ENCODE measurements around the gene TWNK.
"Not testable (repeated sequence)": the region's sequence is repeated elsewhere in the genome, so short reads cannot be mapped to it uniquely, and the experiment has no call there.

Gene TWNK

DNA sequence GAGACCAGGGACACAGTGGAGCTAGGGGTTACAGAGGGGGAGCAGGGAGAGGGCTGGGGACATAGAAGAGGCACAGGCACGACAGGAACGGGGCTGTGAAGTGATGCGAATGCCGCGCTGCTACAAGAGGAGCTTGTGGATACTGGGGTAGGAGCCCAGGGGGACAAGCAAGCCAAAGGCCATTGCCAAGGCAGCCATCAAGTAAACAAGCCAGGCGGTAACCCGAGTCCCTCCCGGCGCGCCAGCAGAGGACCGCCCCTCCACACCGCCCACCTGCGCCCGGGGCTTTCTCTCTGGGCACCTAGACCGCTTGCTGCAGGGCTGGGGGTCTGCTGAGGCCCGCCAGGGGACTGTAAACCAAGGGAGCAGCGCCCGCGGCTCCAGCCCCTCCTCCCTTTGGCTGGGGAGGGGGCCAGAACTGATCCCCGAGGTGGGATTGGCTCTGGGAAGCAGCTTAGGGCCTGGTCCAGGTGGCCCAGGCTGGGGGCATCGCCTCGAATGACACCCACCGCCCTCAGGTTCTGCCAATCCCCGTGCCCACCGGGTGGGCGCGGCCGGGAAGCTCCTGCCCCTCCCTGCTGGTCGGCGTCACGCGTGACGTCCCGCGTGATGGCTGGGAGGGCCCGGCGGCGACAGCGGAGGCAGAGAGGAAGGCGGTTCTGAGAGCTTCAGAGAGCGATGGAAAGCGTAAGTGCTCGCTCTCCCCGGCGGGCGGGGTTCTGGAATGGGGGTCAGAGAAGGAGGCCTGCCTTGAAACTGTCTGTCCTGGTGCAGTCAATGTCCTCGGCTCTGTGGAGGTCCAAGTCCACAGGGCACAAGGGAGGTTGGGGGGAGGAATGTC, 44.7 kb downstream of the TWNK start:
- peak; percentile 71 for DNase-seq (ENCODE audit: low read depth)
- H3K4me3 ChIP-seq (ENCODE audit: low read length) = peak overlapping the region; percentile 98
- TF ChIP-seq, protein P1, sequence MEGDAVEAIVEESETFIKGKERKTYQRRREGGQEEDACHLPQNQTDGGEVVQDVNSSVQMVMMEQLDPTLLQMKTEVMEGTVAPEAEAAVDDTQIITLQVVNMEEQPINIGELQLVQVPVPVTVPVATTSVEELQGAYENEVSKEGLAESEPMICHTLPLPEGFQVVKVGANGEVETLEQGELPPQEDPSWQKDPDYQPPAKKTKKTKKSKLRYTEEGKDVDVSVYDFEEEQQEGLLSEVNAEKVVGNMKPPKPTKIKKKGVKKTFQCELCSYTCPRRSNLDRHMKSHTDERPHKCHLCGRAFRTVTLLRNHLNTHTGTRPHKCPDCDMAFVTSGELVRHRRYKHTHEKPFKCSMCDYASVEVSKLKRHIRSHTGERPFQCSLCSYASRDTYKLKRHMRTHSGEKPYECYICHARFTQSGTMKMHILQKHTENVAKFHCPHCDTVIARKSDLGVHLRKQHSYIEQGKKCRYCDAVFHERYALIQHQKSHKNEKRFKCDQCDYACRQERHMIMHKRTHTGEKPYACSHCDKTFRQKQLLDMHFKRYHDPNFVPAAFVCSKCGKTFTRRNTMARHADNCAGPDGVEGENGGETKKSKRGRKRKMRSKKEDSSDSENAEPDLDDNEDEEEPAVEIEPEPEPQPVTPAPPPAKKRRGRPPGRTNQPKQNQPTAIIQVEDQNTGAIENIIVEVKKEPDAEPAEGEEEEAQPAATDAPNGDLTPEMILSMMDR (conservative IDR thresholded peaks at IDR 0.05; ENCODE audit: low read length) = no peak

DNA sequence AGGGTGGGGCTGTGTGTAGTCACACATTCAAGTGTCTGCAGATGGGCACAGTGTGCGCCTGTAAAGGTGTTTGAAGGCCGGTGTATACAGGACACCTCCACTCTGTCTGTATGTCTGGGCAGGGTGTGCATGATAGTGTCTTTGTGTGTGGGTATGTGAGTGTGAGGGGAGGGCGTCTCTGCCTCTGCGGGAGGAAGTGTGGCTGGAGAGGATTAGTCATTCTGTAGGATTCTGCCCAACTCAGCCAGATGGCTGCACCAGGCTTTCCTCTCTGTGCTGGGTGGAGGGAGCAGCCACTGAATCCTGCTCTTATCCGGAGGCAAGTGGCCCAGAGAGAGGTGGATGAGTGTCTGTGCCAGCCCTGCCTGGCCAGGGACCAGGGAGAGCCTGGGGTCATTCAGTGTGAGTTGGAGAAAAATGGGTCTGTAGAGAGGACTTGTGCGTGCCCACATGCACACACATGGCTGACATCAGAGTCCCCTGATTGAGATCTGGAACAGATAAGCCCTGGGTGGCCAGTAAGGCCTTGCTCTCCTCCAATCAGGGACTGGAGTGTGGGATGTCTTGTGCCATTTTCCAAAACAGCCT, 45.4 kb downstream of the TWNK start:
- TF ChIP-seq, protein P1 (conservative IDR thresholded peaks at IDR 0.05; ENCODE audit: low read length) = no peak
- peak overlapping the region; percentile 98 for H3K4me3 ChIP-seq (ENCODE audit: low read length)
- DNase-seq (ENCODE audit: low read depth) = peak; percentile 88

DNA sequence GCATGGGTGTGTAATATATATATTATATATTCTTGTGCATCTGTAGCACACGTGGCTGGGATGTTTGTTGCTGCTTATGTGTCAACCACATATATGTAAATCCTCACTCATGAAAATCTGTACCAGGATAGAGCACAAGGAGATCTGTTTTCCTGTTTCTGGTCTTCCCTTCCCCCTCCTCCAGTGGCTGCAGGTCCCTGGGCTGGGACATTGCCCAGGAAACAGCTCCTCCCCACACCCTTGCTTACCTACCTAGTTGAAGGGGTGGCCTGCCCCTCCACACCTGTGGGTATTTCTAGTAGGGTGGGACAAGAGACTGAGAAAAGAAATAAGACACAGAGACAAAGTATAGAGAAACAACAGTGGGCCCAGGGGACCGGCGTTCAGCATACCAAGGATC, 45.9 kb downstream of the TWNK start:
- DNase-seq (ENCODE audit: low read depth) = no peak

DNA sequence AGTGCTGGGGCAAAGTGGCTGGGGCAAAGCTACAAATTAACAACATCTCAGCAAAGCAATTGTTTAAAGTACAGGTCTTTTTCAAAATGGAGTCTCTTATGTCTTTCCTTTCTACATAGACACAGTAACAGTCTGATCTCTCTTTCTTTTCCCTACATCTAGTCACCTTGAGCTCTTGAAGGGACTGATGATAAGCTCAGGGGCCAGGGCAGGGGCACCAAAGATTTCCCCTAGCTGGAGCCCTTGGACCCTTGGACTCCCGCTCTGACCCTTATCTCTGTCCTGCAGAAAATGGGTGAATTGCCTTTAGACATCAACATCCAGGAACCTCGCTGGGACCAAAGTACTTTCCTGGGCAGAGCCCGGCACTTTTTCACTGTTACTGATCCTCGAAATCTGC, 47.1 kb downstream of the TWNK start:
- not testable (repeated sequence) for H3K4me3 ChIP-seq (ENCODE audit: low read length); DNase-seq (ENCODE audit: low read depth)

More for the DNA sequence above, 45.9 kb downstream of the TWNK start:
- peak overlapping the region; percentile 98 for H3K4me3 ChIP-seq (ENCODE audit: low read length)
- TF ChIP-seq, protein P1 (conservative IDR thresholded peaks at IDR 0.05; ENCODE audit: low read length) = no peak

DNA sequence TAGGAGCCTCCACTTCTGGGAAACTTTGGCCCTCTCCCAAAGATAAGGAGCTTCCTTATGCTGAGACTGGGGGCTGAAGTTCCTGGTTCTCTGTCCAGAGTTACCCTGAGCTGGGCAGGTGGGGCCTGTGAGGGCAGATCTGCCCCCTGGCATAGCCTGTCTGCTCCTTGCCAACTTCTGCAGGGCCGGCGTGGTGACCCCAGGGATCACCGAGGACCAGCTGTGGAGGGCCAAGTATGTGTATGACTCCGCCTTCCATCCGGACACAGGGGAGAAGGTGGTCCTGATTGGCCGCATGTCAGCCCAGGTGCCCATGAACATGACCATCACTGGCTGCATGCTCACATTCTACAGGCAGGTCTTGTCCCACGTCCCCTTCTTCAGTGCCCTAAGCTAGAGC, 48.0 kb downstream of the TWNK start:
- TF ChIP-seq, protein P1 (conservative IDR thresholded peaks at IDR 0.05; ENCODE audit: low read length) = no peak
- DNase-seq (ENCODE audit: low read depth) = no peak
- H3K4me3 ChIP-seq (ENCODE audit: low read length) = no peak overlapping the region

- TF ChIP-seq, protein P1 (conservative IDR thresholded peaks at IDR 0.05; ENCODE audit: low read length) = no peak
- no peak overlapping the region for H3K4me3 ChIP-seq (ENCODE audit: low read length)
- DNase-seq (ENCODE audit: low read depth) = no peak
These were observed 48.8 kb downstream of the TWNK start for GRCh38 chr10:101035916-101036702.

DNA sequence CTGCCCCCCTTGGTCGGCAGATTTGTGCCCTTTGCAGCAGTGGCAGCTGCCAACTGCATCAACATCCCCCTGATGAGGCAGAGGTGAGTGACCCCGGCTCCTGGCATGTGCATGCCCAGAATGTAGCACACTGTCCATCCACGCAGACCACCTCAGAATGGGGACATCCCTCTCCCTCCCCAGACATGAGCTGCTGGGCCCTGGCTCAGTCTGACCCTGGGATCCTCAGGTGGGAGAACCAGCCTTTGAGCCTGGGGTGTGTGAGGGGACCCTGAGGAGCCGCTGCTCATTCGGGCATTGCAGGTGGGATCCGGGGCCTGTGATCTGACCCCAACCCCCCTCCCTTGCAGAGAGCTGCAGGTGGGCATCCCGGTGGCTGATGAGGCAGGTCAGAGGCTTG, 49.4 kb downstream of the TWNK start:
- DNase-seq (ENCODE audit: low read depth) = no peak
- no peak overlapping the region for H3K4me3 ChIP-seq (ENCODE audit: low read length)
- TF ChIP-seq, protein P1 (conservative IDR thresholded peaks at IDR 0.05; ENCODE audit: low read length) = no peak

Measured in AG10803 (cell line).